Ecto neural progenitor cell (in vitro differentiated cells): ENCODE data around the gene BACH2.
"Not testable (repeated sequence)": the region's sequence is repeated elsewhere in the genome, so short reads cannot be mapped to it uniquely, and the experiment has no call there.

Experiments used
- DNase-seq: peaks from one replicate; pipeline ENCODE4 v3.0.0-alpha.2; 2018; ENCODE audit warnings: low spot score

Gene BACH2

GRCh38 chr6:90062051-90062450 is 234.6 kb downstream of the BACH2 start:
- no peak for DNase-seq

DNA sequence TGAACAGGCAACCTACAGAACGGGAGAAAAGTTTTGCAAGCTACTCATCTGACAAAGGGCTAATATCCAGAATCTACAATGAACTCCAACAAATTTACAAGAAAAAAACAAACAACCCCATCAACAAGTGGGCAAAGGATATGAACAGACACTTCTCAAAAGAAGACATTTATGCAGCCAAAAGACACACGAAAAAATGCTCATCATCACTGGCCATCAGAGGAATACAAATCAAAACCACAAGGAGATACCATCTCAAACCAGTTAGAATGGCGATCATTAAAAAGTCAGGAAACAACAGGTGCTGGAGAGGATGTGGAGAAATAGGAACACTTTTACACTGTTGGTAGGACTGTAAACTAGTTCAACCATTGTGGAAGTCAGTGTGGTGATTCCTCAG is 237.5 kb downstream of the BACH2 start:
- DNase-seq = not testable (repeated sequence)

GRCh38 chr6:90055924-90056323 is 240.7 kb downstream of the BACH2 start:
- not testable (repeated sequence) for DNase-seq

GRCh38 chr6:90054193-90054592 is 242.4 kb downstream of the BACH2 start:
- not testable (repeated sequence) for DNase-seq

GRCh38 chr6:90053614-90054013 is 243.0 kb downstream of the BACH2 start:
- no peak for DNase-seq

GRCh38 chr6:90049295-90049694 is 247.3 kb downstream of the BACH2 start:
- no peak for DNase-seq

DNA sequence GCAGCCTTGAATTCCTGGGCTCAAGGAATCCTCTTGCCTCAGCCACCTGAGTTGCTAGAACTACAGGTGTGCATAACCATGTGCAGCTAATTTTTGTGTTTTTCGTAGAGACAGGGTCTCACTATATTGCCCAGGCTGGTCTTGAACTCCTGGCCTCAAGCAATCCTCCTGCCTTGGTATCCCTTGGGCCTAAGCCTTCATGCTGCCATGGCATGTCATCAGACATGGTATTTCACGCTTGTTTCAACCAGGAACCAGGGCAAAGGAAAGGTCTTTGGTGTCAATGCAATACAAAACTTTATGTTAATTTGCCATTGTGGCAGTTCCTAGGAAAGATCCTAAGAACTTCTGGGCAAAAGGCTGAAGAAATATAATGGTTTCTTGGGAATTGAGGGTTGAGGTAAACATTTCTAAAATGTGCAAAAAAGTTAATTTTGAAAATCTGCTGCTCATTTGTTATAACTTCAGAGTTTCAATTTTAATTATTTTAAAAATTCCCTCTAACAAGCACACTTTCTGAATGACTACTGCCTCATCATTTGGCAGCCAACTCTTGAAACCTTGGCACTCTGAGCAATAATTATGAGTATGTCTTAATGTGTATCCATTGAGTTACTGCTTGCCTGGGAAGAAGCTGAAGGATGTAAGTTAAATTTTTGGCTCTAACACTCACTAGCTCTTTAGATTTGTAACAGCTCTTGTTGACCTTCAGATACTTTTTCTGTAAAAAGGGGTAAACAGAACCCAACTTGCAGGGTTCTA is 248.3 kb downstream of the BACH2 start:
- DNase-seq = no peak

GRCh38 chr6:90045535-90045934 is 251.1 kb downstream of the BACH2 start:
- DNase-seq = no peak

- DNase-seq = no peak
Observed at GRCh38 chr6:90044833-90045381, 251.7 kb downstream of the BACH2 start.

DNA sequence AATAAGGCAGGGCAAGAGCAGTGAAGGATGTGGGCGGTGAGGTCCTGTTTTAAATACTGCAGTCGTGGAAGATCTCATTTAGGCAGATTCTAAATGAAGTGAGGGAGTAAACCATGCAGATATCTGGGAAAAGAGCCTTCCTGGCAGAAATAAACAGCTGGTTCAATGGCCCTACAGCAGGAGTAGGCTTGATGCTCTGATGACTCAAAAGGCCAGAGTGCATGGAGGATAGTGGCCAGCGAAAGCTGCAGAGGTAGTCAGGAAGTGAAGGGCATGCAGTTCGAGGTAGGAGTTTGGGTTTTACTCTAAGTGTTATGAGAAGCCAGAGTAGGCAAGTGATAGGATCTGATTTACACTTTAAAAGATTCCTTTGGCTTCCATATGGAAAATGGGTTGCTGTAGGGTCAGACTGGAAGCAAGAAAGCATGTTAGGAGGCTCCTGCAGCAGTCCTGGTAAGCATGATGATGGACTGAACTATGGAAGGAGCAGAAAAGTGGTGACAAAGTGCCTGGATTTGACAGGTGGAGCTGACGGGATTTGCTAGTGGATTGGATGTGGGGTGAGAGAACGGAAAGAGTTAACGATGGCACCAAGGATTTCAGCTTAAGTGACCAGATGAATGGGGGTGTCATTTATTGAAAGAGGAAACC is 252.3 kb downstream of the BACH2 start:
- DNase-seq = no peak

GRCh38 chr6:90040931-90041330 is 255.7 kb downstream of the BACH2 start:
- DNase-seq = no peak

DNA sequence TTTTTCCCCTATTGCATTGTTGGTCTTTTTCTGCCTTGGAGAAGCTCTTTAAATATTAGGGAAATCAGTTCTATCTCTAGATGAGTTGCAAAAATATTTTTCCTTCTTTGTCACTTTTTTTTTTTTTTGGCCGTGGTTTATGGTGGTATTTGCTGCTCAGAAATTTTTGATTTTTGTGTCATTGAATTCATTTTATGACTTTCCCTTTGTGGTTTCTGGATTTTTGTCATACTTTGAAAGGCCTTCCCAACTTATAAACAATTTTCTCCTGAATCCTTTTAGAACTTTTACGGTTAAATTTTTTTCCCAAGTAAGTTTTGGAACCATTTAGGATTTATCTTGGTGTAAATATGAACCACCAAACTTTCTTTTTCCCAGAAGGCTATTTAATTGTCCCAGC is 256.7 kb downstream of the BACH2 start:
- no peak for DNase-seq

GRCh38 chr6:90038961-90039653 is 257.5 kb downstream of the BACH2 start:
- no peak for DNase-seq

- DNase-seq = no peak
Observed at GRCh38 chr6:90036963-90037362, 259.7 kb downstream of the BACH2 start.

DNA sequence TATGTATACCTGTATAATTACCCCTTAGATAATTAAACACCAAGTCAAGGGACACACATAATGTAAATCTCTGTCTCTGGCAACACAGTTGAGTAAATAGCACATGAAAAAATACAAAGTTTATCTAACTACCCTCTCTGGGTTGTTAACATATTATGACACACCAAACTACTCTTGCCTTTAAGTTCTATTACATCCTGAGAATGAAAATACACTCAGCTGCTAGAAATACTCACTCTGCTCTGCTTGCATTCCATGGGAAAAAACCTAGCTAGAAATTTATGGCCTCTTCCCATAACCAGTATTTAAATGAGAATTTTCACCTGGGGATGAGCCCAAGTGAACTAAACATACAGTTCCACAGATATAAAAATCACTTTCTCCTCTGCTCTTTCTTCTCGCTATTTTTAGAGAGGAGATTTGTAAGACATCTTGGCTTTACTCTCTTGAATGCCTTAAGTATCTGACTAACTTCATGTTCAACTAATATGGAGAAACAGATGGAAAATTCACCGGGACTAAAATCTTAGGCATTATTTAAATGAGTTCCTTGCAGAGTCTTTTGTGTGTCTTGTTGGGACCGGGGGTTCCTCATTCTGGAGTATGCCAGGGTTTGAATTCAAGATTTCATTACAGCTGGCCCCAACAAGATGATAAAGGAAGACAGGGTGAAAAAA is 261.5 kb downstream of the BACH2 start:
- no peak for DNase-seq

GRCh38 chr6:90033746-90034271 is 262.8 kb downstream of the BACH2 start:
- no peak for DNase-seq

- not testable (repeated sequence) for DNase-seq
Observed at GRCh38 chr6:90032489-90033212, 264.0 kb downstream of the BACH2 start.

DNA sequence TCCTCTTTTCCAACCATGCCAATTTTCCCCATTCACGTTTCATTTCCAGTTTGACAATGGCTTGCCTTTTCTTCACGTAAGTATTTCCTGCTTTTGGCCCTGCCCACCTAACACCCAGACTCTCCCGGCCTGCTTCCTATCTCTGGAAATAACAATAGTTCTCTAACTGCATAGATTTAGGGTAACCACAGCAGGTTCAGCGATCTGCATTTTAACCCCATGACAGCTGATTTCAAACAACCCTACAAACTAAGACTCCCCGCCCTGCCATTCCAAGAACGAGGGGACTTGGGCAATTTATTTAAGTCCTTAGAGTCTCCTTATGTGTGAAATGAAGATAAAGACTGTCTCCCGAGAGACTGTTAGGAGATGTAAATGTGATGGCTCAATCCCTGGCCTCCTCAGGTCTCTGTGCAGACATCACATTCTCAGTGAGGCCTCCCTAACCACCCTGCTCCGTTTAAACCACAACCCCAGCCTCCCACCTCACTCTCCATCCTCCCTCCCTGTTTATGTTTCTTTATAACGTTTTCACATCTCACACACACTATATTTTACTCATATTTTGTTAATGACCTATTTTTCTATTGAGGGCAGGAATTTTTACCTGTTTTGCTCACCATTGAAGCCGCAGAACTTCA is 267.5 kb downstream of the BACH2 start:
- DNase-seq = no peak

DNA sequence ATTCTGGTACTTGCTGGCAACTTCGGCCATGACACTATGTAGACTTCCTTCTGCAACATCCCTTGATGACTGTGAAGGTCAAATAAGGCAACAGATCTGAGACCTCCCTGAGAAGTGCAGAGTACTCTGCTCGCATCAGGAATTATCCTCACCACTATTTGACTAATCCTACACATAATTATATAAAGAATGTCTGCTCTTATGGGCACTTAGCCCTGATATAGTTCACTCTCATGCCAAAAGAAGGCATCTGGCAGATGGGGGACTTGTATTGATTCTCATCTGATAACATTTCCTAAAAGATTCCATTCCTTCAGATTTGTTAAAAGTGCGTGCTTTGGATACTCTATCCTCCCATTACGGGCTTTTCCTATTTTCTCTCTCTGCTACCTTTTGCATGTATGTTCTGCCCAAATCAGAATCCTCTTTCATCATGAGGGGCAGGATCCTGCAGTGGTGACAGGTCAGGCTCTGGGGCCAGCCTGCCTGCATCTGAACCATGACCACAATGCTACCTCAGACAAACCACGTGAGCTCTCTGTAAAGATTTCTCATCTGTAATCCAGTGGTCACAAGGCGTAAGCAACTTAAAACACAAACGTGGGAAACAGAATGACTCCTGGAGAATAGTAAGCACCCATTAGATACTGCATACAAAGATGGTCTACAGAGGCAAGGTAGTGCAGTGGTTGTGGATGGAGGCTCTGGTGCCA is 268.4 kb downstream of the BACH2 start:
- no peak for DNase-seq

DNA sequence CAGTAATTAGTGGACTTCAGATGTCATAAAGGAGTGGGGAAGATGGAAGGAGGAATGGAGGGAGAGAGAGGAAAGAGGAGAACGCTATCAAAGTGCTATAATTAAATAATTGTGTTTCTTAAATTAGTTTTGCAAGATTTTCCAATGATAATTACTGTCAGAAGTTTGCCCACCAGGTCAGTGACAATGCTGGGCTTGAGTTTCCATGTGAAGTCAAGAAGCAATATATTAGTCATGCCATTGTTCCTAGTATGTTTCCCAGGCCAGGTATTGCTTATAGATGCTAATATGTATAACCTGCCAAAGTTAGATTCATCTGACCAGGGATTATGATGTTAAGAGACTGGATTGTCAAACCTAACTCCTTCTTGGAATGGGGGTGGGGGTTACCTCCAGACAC is 270.4 kb downstream of the BACH2 start:
- no peak for DNase-seq
